Stimulated activated CD4-positive, alpha-beta T cell treated with anti-CD3 and anti-CD28 coated beads, TNF-alpha, amount 100 ng/mL, for 4 hours (primary cell): ENCODE data around the gene CDCA7.
"Not testable (repeated sequence)": the region's sequence is repeated elsewhere in the genome, so short reads cannot be mapped to it uniquely, and the experiment has no call there.

Source experiments
- DNase-seq, 3 experiments: peaks; one replicate each; pipeline ENCODE4 v3.0.0-alpha.2; 2020; ENCODE audit warnings: low read depth in 3 of 3

CDCA7 gene

DNA sequence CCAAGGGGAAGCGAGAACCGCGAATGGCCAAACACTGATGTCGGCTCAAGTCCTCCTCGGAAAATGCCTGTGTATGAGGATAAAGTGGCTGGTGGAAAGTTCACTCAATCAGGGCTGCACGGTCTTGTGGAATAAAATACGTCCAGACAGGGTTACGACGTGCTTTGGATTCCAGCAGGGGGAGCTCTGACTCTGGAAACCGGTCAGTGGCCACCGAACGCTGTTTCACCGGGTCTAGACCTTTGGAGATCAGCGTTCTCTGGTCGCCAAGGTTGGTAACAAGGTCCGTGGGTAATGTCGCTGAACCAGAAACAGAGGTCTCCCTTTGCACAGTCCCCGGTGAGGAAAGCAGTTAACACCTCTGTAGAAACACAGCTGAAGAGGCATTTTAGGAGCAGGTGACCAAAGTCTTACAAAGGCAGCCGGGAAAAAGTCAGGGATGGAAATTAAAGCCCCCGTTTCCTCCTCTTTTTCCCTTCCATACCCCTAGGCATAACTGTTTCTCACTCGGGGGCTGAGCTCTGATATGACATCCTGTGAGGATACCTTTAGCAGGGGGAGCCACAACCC lies 47.8 kb downstream of the CDCA7 start:
- peak; percentile 45 to 55 (median 51) for DNase-seq

DNA sequence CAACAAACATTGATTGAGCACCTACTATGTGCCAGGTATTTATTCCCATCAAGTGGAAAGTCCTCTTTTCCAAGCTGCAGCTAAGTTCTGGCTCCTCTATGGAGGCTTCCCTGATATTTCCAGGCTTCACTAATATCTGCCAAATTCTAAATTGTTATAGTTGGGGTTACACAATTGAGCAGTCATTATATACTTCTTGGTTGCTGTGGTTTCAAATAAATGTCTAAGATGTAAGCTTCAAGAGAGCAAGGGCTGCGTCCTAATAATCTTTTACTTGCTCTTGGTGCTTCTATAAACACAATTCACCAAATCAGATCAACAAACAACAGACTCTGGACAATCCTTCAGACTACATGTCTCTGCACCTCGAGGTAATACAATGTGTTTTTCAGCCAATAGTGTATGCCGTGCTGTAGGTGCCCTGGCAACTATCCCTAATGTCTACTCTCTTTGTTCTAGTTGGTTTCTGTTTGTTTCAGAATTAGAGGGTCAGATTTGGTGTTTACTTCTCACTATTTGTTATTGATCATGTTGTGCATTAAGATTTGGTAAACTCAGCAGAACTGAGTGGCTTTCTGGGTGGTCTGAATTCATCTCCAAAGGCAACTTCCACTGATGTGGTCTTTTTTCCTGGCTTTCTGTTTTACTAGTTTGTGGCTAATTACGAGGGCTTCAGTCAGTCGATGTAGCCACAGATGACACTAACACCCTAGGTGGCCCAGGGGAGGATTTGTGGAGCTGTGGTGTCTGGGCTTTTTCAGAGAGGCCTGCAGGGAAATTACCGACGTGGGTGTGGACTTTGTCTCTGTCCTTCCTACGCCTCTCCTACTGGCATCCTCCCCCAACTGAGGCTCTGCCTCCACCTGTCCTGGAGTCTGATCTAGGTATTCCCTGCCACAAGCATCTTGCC lies 50.4 kb downstream of the CDCA7 start:
- DNase-seq, result no peak

DNA sequence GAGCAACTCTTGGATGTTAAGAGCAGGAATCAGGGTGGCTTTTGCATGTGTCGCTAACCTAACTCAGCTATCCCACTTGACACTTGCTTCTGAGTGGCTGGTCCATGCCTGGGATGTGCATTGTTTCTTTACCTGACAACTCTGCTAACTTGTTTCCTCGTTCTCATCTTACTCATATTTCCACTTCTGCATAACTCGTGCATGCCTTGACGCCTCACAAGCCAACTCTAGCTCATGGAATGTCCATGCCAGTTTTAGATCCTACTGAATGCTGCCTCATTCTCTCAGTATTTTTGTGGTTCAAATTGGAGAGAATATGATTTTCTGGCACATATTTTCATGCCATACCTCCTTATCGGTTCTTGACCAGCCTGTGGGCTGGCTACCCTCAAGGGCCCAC lies 52.5 kb downstream of the CDCA7 start:
- DNase-seq, result no peak

DNA sequence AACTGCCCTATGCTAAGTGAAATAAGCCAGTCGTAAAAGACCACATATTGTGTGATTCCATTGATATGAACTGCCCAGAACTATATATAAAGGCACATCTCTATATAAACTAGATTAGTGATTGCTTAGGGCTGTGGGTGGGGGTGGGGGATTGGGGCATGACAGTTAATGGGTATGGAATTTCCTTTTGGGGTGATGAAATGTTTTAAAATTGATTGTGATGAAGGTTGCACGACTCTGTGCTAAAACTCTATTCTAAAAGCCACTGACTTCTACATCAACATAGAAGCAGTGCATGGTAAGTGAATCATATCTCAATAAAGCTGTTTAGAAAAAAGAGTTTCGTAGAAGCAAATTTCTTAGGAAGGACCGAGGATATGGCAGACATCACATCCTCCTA lies 53.0 kb downstream of the CDCA7 start:
- no peak for DNase-seq

DNA sequence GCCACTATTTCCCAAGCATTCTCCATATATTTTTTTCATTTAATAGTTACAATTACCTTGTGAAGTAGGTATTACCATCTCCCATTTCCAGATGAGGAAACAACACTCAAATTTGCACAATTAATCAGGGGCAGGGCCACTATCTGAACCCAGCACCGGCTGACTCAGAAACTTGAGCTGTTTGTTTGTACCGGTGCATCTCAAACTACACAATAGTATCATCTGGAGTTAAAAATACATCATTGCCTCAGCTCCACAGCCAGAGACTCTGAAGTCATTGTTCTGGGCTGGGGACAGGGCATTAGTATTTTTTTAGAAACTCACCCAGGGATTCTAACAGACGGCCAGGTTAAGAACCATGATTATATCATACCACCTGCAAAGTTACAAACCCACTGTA lies 55.9 kb downstream of the CDCA7 start:
- no peak for DNase-seq

DNA sequence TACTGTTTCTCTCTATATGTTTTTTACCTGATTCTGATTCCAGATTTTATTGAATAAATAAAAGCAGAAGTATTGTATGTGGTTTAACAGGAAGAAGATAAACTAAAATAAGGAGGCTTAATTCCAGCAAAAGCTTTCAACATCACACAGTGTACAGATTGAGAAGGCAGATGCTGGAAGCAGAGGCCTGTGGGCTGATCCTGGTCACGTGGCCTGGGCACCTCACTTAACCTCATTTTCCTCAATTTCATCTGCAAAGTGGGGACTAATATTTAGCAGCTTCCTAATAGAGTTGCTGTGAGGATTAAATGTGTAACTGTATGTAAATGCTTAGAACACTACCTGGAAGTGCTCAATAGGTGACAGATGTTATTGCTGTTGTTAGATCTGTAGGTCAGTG lies 58.0 kb downstream of the CDCA7 start:
- no peak for DNase-seq

DNA sequence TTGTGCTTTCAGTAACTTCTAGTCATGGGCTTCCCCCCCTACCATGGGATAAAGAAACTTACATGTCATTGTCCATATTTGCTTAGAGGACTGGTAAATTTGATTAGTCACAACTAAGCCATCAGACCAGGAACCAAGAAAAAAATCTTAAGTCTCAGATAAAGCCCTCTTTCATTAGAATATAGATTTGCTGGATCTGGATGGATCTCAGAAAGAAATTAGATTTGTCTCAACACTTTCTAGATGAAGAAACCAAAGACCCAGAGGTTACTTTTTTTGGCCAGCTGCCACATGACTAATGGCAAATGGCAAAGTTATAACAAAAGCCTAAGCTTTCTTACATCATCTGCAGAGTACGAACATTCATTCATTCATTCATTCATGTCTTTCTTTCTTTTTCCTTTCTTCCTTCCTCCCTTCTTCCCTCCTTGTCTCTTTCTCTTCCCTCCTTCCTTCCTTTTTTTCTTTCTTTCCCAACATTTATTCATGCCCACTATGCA lies 60.2 kb downstream of the CDCA7 start:
- no peak for DNase-seq

DNA sequence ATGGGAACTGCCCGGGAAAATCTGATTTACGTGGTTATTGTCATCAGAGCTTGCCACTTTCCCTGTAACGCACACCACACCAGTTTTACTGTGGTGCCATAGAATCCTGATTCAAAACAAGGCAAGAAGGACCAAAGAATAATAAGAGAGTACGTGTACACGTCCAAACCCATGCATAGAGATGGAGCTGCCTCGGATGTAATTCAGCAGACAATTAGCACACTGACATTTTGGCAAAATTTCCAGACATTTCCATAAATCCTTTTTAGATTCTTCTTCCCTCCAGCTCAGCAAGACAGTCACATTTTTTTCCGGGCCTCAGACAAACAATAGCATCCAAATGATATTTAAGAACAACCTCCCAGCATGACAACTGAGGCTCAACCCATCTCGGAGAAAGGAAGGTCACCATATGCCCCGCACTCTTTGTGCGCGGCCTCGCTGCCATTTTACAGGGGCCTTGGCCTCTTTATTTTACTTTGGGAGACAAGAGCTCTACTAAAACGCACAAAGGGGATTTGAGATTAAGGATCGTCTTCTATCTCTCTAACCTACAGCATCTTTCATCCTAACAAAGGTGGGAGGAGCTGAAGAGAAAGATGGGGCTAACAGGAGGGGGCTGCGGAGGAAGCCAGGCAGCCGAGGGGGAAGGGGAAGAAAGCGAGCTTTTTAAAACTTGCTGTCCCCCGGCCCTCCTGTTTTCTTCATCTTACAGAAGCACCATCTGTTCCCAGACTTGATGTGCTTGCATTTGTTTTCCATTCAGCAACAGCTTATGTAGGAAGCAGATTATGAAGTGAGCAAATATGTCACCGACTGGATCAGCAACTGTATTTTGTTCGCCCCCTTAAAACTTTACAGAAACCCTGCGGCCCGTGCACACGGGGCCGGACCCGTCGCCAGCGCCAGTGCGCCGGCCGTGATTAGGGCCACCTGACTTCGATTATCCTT lies 61.0 kb downstream of the CDCA7 start:
- DNase-seq, result no peak

DNA sequence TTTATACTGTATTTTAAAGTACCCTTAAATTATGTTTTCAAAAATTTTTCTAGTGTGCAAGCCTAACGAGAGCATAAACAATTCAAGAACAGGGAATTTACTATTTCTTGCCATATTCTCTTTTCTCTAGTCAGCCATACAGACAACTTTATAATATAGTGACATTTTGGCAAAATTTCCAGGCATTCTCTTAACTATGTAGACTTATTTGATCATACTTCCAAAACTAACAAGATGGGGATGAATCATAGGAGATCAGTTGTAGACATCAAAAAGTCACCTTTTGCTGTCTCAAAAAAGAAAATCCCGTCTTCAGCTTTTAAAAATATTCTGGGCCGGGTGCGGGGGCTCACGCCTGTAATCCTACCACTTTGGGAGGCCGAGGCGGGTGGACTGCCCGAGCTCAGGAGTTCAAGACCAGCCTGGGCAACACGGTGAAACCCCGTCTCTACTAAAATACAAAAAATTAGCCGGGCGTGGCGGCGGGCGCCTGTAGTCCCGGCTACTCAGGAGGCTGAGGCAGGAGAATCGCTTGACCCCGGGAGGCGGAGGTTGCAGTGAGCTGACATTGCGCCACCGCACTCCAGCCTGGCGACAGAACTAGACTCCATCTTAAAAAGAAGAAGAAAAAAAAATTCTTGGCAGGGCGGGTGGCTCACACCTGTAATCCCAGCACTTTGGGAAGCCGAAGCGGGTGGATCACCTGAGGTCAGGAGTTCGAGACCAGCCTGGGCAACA lies 61.9 kb downstream of the CDCA7 start:
- not testable (repeated sequence) for DNase-seq

DNA sequence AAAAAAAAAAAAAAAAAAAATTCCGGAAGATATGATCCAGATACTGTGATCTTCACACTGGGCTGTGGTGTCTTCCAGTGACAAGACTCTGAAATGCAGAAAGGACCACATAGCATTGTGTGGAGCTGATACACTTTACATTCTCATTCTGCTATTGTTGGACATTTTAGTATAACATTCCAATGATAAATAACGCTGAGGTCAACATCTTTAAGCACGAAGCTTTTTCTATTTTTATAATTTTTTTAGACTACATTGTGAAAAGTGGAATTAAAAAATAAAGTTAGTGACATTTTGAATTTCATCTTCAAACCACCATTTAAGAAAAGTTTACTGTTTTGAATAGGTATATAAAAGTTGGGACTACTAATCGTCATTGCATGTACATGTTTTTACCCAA lies 62.7 kb downstream of the CDCA7 start:
- no peak for DNase-seq

DNA sequence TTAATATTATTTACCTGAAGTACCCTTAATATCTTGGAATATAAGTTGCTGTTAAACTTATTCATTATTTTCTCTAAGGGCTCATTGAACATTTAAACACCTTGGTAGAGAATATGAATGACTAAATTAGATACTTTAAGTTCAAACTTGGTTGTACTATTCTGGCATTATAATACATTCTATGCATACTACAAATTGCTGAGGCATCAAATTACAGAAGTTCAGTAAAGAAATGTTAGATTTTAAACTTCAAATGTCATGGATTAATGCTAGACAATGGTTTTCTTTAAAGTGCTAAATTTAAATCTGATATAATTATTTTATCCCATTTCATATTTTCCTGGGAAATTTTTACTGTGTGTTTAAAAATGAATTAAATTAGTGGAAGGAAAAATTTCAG lies 63.1 kb downstream of the CDCA7 start:
- no peak for DNase-seq
